NCI-H1694 treated with DMSO at 0.1 percent for 48 hours (cell line): ENCODE data around the gene STRIT1.
"Not testable (repeated sequence)": the region's sequence is repeated elsewhere in the genome, so short reads cannot be mapped to it uniquely, and the experiment has no call there.

Experiments
- DNase-seq: peaks from one replicate; lab custom pipeline; 2025; lab: John Stamatoyannopoulos, UW

Gene STRIT1

GRCh38 chr3:155270485-155271342 lies 22.8 kb downstream of the STRIT1 start:
- no peak for DNase-seq

DNA sequence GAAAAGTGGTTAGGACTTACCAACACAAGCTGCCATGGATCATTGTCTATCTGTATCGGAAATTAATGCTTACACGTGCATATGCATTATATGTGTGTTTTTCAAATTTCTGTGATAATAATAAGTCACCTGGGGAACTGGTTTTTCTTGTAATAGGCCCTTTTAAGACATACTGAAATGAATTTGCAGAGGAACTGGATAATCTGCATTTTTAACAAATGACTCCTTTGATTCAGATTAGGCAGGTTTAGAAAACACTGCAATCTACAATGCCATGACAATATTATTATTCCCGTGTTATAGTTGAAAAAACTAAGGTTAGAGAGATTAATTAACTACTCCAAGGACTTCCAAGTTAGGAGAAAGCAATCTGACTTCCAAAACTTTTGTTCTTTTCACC lies 23.4 kb downstream of the STRIT1 start:
- DNase-seq = no peak

DNA sequence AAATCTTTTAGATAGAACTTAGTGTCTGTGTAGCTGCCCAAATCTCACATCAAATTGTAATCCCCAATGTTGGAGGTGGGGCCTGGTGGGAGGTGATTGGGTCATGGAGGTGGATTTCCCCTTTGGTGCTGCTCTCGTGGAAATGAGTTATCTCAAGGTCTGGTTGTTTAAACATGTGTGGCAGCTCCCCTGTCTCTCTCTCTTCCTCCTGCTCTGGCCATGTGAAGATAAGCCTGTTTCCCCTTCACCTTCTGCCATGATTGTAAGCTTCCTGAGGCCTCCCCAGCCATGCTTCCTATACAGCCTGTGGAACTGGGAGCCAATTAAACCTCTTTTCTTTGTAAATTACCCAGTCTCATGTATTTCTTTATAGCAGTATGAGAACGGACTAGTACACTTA lies 30.6 kb downstream of the STRIT1 start:
- not testable (repeated sequence) for DNase-seq

- no peak for DNase-seq
Observed at GRCh38 chr3:155262295-155262694, 31.2 kb downstream of the STRIT1 start.

DNA sequence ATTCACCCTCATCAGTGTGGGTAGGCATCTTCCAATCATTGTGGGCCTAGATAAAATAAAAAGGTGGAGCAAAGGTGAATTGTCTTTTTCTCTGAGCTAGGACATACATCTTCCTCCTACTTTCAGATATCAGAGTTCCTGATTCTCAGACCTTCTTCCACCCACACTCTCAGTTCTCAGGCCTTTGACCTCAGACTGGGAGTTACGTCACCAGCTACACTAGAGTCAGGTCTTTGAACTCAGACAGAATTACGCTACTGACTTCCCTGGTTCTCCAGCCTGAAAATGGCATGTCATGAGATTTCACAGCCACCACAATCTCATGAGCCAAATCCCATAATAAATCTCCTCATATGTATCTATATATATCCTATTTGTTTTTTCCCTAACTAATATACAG lies 39.0 kb downstream of the STRIT1 start:
- no peak for DNase-seq

GRCh38 chr3:155252535-155252934 lies 40.9 kb downstream of the STRIT1 start:
- DNase-seq = no peak

DNA sequence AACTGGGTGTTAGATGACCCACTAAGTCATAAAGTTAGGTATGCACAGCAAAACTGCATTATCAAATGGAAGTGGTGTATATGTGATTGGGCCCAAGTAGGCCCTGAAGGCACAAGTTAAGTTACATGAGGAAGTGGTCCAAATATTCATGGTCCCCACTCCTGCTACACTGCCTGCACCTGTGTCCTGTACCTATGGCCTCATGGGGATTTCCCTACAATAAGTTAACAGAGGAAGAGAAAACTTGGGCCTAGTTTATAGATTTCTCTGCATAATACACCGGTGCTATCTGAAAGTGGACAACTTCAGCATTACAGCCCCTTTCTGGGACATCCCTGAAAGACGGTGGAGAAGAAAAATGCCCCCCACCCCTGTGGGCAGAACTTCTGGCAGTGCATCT lies 41.5 kb downstream of the STRIT1 start:
- no peak for DNase-seq

DNA sequence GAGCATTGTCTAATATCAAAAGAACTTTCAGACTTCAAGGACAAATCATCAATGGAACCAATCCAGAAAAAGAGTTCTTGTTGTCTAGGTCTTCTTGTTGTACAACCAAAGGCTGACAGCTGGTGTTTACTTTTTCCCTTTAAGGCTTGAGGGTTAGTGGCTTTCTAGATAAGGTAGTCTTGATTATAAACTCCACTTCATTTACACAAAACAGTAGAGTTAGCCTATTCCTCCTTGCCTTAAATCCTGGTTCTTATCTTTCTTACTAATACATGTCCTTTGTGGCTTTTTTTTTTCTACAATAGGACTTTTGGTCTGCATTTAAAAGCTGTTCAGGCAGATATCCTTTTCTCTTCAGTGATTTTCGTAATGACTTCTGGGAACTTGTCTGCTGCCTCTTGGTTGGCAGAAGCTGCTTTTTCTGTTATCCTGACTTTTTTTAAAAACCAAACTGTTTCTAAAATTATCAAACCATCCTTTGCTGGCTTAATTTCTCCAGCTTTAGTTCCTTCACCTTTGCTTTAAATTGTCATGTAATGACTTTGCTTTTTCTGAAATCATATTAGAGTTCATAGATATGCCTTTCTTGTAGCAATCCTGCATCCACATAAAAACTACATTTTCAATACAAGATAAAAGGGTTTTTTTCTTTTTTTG lies 44.8 kb downstream of the STRIT1 start:
- no peak for DNase-seq

DNA sequence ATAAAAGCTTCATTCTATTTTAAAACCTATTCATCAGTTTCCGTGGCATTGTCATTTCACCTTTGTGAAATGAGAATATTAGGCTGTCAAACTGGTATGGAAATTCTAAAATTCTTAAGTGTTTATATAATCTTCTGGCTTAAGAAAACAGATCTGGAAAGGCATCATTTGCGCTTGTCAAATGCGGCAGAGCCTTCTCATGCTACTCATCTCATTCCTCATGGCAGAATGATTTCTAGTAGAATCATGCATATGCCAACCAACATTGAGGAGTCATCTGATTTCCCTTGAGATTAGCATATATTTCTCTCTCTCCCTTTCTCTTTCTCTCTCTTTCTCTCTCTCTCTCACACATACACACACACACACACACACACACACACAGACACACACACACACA lies 48.8 kb downstream of the STRIT1 start:
- DNase-seq = no peak

DNA sequence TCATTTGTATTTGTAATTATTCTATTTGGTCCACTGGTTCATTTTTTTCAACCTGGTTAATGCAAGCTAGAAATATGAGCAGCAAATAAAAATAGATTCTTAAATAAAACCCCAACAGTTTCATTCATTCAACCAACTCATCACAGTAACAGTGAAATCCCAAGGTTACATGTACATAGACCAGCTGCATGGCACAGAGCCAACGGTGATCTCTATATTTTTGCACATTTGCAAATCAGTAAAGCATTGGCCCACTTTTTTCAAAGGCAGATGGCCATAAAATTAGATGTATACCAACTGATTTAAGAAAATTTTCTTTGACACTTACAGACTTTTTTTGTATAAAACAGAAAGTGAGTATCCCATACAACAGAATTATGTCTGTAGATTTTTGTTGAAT lies 49.3 kb downstream of the STRIT1 start:
- no peak for DNase-seq

- no peak for DNase-seq
Observed at GRCh38 chr3:155243512-155243921, 50.0 kb downstream of the STRIT1 start.

DNA sequence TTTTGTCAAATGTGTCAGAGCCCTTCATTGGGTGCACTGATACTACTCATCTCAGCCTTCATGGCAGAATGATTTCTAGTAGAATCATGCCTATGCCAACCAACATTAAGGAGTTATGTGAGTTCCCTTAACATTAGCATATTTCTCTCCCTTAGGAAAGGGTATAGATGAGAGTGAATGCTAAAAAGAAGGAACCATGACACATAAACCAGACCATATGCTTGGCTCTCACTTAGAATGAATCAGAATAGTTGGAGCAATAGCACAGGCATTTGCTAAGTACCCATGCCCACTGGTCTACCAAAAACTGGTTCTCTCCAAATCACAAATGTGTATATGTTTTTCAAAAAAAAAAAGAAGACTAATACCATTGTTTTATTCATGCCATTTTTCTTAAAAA lies 51.1 kb downstream of the STRIT1 start:
- no peak for DNase-seq

DNA sequence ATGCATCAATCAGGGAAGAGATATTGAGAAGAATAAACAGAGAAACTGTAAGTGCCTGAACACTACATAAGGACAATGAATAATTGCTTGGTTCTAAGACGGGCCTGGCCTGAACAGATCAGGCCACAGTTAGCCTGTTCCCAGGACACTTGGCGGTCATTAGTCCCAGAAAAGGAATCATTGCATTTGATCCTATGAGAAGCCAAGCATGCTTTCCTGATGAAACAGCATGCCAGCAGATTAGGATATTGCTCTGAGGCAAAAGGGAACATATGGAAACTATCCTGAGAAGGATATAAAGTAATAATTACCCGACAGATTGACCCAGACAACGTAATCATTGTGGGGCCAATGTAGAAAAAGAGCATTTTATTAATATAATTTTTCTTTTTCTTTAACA lies 51.9 kb downstream of the STRIT1 start:
- no peak for DNase-seq
